Mesenchymal stem cell (in vitro differentiated cells and primary cell): ENCODE results near the gene FEV.

Source experiments
- DNase-seq: peaks from one replicate; pipeline ENCODE4 v3.0.0-alpha.2; 2013
- H2AFZ ChIP-seq: one replicate; pipeline ENCODE4 v1.6.1; 2013; ENCODE audit warnings: low read depth, mild to moderate bottlenecking, control low read depth, inconsistent platforms, low read length, moderate library complexity
- H2AK5ac ChIP-seq: 2 replicates; pipeline ENCODE4 v1.6.1; 2013; ENCODE audit warnings: low read length, moderate library complexity, mild to moderate bottlenecking, inconsistent platforms; ENCODE audit not compliant: severe bottlenecking
- H2BK120ac ChIP-seq: one replicate; pipeline ENCODE4 v1.6.1; 2013; ENCODE audit warnings: low read depth, mild to moderate bottlenecking, inconsistent platforms, low read length, moderate library complexity
- H2BK12ac ChIP-seq, 2 experiments: one replicate each; pipeline ENCODE4 v1.6.1; 2013; ENCODE audit warnings: inconsistent platforms in 2 of 2, low read length in 2 of 2, mild to moderate bottlenecking in 2 of 2, moderate library complexity in 2 of 2, control low read depth in 1 of 2
- H2BK15ac ChIP-seq: one replicate; pipeline ENCODE4 v1.6.1; 2013; ENCODE audit warnings: mild to moderate bottlenecking, low read depth, inconsistent platforms; ENCODE audit not compliant: poor library complexity, severe bottlenecking
- H2BK5ac ChIP-seq: 2 replicates; pipeline ENCODE4 v1.6.1; 2013; ENCODE audit warnings: low read depth, mild to moderate bottlenecking, low read length, control low read depth, inconsistent platforms; ENCODE audit not compliant: poor library complexity, severe bottlenecking
- H3K14ac ChIP-seq, 2 experiments: one replicate each; pipeline ENCODE4 v1.6.1; 2013; ENCODE audit warnings: inconsistent platforms in 2 of 2, low read length in 2 of 2, control low read depth in 1 of 2, mild to moderate bottlenecking in 1 of 2, moderate library complexity in 1 of 2
- H3K18ac ChIP-seq, 2 experiments: one replicate each; pipeline ENCODE4 v1.6.1; 2013; ENCODE audit warnings: inconsistent platforms in 2 of 2, low read length in 2 of 2, control low read depth in 1 of 2, low read depth in 1 of 2, mild to moderate bottlenecking in 1 of 2
- H3K23ac ChIP-seq, 2 experiments: one replicate each; pipeline ENCODE4 v1.6.1; 2013; ENCODE audit warnings: inconsistent platforms in 2 of 2, low read length in 2 of 2, mild to moderate bottlenecking in 2 of 2, moderate library complexity in 2 of 2, control low read depth in 1 of 2
- H3K27ac ChIP-seq: 2 replicates; pipeline ENCODE4 v1.5.1; 2013; ENCODE audit warnings: mild to moderate bottlenecking, moderate library complexity, low read length, control low read depth, inconsistent platforms; ENCODE audit not compliant: poor library complexity, severe bottlenecking
- H3K27me3 ChIP-seq, 2 experiments: 2 replicates each; pipeline versions ENCODE4 v1.6.1 to v1.7.0; 2013; ENCODE audit warnings: low read length in 2 of 2, mild to moderate bottlenecking in 2 of 2, moderate library complexity in 2 of 2, control low read depth in 1 of 2, inconsistent platforms in 1 of 2; ENCODE audit not compliant: control insufficient read depth in 1 of 2, insufficient read depth in 1 of 2
- H3K36me3 ChIP-seq, 2 experiments: 2 replicates each; pipeline versions ENCODE4 v1.6.1 to v1.7.0; 2013; ENCODE audit warnings: low read length in 2 of 2, control low read depth in 1 of 2, inconsistent platforms in 1 of 2, low read depth in 1 of 2, mild to moderate bottlenecking in 1 of 2; ENCODE audit not compliant: insufficient read depth in 2 of 2, control insufficient read depth in 1 of 2
- H3K4ac ChIP-seq, 2 experiments: one replicate each; pipeline ENCODE4 v1.6.1; 2013; ENCODE audit warnings: inconsistent platforms in 2 of 2, low read length in 2 of 2, mild to moderate bottlenecking in 2 of 2, moderate library complexity in 2 of 2, control low read depth in 1 of 2, low read depth in 1 of 2
- H3K4me1 ChIP-seq: 2 replicates; pipeline ENCODE4 v1.6.1; 2013; ENCODE audit warnings: low read depth, low read length, control low read depth; ENCODE audit not compliant: control insufficient read depth, insufficient read depth
- H3K4me2 ChIP-seq: 2 replicates; pipeline ENCODE4 v1.6.1; 2013; ENCODE audit warnings: low read length, mild to moderate bottlenecking, inconsistent platforms; ENCODE audit not compliant: poor library complexity, severe bottlenecking
- H3K4me3 ChIP-seq, 2 experiments: 2 replicates each; pipeline versions ENCODE4 v1.5.1 to v1.7.0; 2013; ENCODE audit warnings: low read length in 2 of 2, mild to moderate bottlenecking in 2 of 2, control low read depth in 1 of 2, low read depth in 1 of 2; ENCODE audit not compliant: insufficient read depth in 1 of 2
- H3K79me1 ChIP-seq: replicated peaks from 2 replicates; pipeline ENCODE4 v1.6.1; 2013; ENCODE audit warnings: mild to moderate bottlenecking, control low read depth, low read length, inconsistent platforms; ENCODE audit not compliant: poor library complexity, severe bottlenecking
- H3K9ac ChIP-seq: 2 replicates; pipeline ENCODE4 v1.7.0; 2013; ENCODE audit warnings: mild to moderate bottlenecking, low read length, moderate library complexity
- H3K9me3 ChIP-seq: 2 replicates; pipeline ENCODE4 v1.7.0; 2013; ENCODE audit warnings: mild to moderate bottlenecking, low read length; ENCODE audit not compliant: control insufficient read depth
- H4K8ac ChIP-seq: one replicate; pipeline ENCODE4 v1.6.1; 2013; ENCODE audit warnings: inconsistent platforms, mild to moderate bottlenecking, low read length, moderate library complexity
- H4K91ac ChIP-seq: one replicate; pipeline ENCODE4 v1.6.1; 2013; ENCODE audit warnings: mild to moderate bottlenecking, low read length, inconsistent platforms
- WGBS: methylation state at CpG from one replicate; pipeline ENCODE4 v1.1.7; 2013; ENCODE audit warnings: mixed read lengths; 5-methylcytosine and 5-hydroxymethylcytosine counted together

The FEV gene

DNA sequence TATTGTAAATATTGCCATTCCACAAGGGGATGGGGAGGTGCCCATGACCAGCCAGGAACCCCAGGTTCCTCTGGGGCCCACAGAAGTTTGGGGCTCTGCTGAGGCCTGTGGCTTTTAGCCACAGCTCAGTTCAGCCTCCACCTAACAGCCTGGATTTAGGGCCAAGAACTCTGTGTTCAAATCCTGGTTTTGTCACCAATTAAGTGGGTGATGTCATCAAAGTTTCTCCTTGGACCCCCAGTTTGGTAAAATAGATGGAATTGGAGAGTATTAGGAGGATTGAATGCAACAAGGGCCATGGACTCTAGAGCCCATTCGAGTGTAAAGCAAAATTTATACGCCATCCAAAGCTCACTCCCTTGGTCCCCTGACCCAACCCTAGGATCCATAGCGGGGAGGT, 3.2 kb upstream of the FEV start:
- Histone ChIP-seq H3K36me3 (no peaks in the 10 kb centered on the region), H2AFZ (no peak overlapping the region), H3K4me2 (no peak overlapping the region), H3K4me3 (no peak overlapping the region), H2BK15ac (no peak overlapping the region), H2BK5ac (no peak overlapping the region), H2BK12ac (no peak overlapping the region), H3K23ac (no peak overlapping the region), H3K4me1 (peaks cover 10% of the 10 kb centered on the region), H4K8ac (no peak overlapping the region), H2AK5ac (no peak overlapping the region), H2BK120ac (no peak overlapping the region), H3K14ac (no peak overlapping the region), H3K9ac (no peak overlapping the region), H3K4ac (no peak overlapping the region), H3K9me3 (no peaks in the 10 kb centered on the region), H3K18ac (no peak overlapping the region), H3K27me3 (peaks cover 95 to 97% of the 10 kb centered on the region in 2 experiments), H3K79me1 (no peaks in the 10 kb centered on the region), H4K91ac (no peak overlapping the region), H3K27ac (no peak overlapping the region)
- no peak for DNase-seq
- WGBS: 38% methylated on average over 3 of the region's 3 CpGs

GRCh38 chr2:218986148-218986761, 1.3 kb upstream of the FEV start:
- H4K8ac ChIP-seq: no peak overlapping the region
- H2AFZ ChIP-seq: no peak overlapping the region
- H3K4me1 ChIP-seq: peaks cover 13% of the 10 kb centered on the region
- no peak overlapping the region for H3K4ac ChIP-seq
- H3K27me3 ChIP-seq: peaks cover 94% of the 10 kb centered on the region in 2 experiments
- no peak overlapping the region for H3K27ac ChIP-seq
- no peak overlapping the region for H3K14ac ChIP-seq
- H3K4me3 ChIP-seq: no peak overlapping the region
- H4K91ac ChIP-seq: no peak overlapping the region
- H2BK12ac ChIP-seq: no peak overlapping the region
- H2BK120ac ChIP-seq: no peak overlapping the region
- H3K36me3 ChIP-seq: no peaks in the 10 kb centered on the region
- no peaks in the 10 kb centered on the region for H3K79me1 ChIP-seq
- no peak overlapping the region for H3K4me2 ChIP-seq
- H3K23ac ChIP-seq: no peak overlapping the region
- no peak overlapping the region for H2BK5ac ChIP-seq
- no peak overlapping the region for H2BK15ac ChIP-seq
- DNase-seq: no peak
- H3K18ac ChIP-seq: no peak overlapping the region
- H3K9ac ChIP-seq: no peak overlapping the region
- no peaks in the 10 kb centered on the region for H3K9me3 ChIP-seq
- H2AK5ac ChIP-seq: no peak overlapping the region
- 33% methylated on average over 3 of the region's 4 CpGs for WGBS

DNA sequence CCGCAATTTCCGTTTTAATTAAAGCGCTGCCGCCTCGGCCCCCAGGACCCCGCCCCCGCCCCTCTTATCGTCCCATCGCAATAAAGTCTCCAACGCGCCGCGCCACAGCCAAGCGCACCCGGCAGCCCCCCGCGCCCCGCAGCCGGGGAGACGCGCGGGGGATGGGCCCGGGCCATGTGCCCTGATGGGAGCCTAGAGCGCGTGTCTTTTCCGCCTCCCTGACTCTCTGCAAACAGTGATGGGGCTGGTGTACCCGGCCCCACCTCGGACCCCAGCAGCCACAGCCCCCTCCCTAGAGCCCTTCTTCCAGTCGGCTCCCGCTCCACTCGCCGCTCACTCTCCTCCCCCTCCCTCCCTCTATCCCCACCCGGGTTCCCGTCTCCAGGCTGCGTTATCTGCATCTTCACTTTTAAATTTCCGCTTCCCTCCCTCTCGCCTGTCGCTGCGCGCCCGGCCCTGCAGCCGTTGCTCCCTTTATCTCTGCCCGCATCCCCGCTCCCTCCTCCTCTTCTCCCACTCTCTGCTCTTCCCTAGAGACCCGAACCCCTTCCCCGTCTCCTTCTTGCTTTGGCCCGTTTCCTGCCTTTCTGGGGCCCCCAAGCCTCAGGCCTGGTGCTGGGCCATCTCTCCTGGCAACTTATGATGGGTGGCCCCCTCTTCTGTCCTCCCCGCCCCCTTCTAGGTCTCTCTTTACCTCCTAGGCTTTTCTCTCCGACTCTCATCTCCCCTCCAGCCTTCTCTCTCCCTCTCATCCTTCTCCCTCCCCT, 524 bp upstream of the FEV start:
- Histone ChIP-seq H3K27me3 (peaks cover 93 to 94% of the 10 kb centered on the region in 2 experiments), H3K4me3 (no peak overlapping the region), H3K36me3 (no peaks in the 10 kb centered on the region), H3K14ac (no peak overlapping the region), H2BK12ac (no peak overlapping the region), H4K91ac (no peak overlapping the region), H2BK5ac (no peak overlapping the region), H3K23ac (no peak overlapping the region), H3K18ac (no peak overlapping the region), H3K9me3 (no peaks in the 10 kb centered on the region), H2BK15ac (no peak overlapping the region), H3K79me1 (no peaks in the 10 kb centered on the region), H2AK5ac (no peak overlapping the region), H3K4ac (no peak overlapping the region), H3K4me2 (no peak overlapping the region), H3K4me1 (peaks cover 13% of the 10 kb centered on the region), H3K27ac (no peak overlapping the region), H2AFZ (no peak overlapping the region), H2BK120ac (no peak overlapping the region), H3K9ac (no peak overlapping the region), H4K8ac (no peak overlapping the region)
- WGBS: 2% methylated on average over 49 of the region's 49 CpGs
- no peak for DNase-seq

DNA sequence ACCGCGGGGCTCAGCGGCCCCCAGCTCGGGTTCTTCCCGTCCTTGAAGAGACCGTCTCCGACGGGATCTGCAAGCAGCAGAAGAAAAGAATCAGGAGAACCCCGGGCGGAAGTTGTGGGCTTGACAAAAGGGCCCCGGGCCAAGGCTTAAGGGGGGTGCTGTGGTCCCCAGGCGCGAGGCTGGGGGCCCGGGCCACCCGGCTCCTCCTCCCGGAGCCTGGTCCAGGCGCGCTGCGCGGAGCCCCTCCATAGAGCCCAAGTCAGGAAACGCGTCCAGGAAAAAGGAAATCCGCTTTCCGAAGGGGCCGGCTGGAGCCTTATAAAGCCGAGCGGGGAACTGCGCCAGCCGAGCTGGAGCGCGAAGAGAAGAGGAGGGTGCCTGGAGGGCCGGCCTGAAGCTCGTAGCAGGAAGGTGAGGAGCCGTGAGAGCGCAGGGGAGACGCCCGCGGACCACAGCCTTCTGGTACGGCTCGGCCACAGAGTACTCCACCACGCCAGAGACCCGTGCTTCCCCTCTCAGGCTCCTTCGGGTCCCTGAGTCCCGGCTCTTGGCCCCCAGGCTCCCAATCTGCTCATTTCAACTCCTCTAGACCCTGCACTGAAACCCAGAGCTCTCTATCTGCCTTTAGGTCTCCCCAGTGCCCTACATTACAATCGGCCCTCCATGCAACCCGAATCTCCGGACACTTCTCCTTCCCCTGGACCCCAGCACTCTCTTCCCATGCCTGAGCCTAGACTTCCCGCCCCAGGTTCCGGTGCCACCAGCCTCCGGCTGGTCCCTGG, 554 bp downstream of the FEV start:
- no peak overlapping the region for H2BK15ac ChIP-seq
- H3K4me3 ChIP-seq: no peak overlapping the region
- peaks cover 20% of the 10 kb centered on the region for H3K4me1 ChIP-seq
- no peaks in the 10 kb centered on the region for H3K36me3 ChIP-seq
- no peak overlapping the region for H3K4me2 ChIP-seq
- peak overlapping the region in 1 of 2 experiments; percentile 9 for H3K23ac ChIP-seq
- no peaks in the 10 kb centered on the region for H3K79me1 ChIP-seq
- no peaks in the 10 kb centered on the region for H3K9me3 ChIP-seq
- no peak overlapping the region for H4K8ac ChIP-seq
- H2AFZ ChIP-seq: no peak overlapping the region
- H3K14ac ChIP-seq: no peak overlapping the region
- H2BK120ac ChIP-seq: no peak overlapping the region
- H4K91ac ChIP-seq: no peak overlapping the region
- no peak overlapping the region for H2AK5ac ChIP-seq
- H3K18ac ChIP-seq: no peak overlapping the region
- 1% methylated on average over 50 of the region's 50 CpGs for WGBS
- no peak overlapping the region for H3K4ac ChIP-seq
- H2BK5ac ChIP-seq: no peak overlapping the region
- no peak overlapping the region for H2BK12ac ChIP-seq
- H3K27me3 ChIP-seq: peaks cover 87 to 94% of the 10 kb centered on the region in 2 experiments
- no peak for DNase-seq
- no peak overlapping the region for H3K27ac ChIP-seq
- H3K9ac ChIP-seq: no peak overlapping the region
